Activated T-cell treated with anti-CD3 and anti-CD28 coated beads, Interleukin-2, amount 50 U/mL, for 24 hours (primary cell): Measurements from ENCODE around the gene LRMDA.

Experiments used
- DNase-seq: peaks from one replicate; pipeline ENCODE4 v3.0.0-alpha.2; 2020
- H3K27ac Mint-ChIP-seq: 2 replicates; pipeline ENCODE4 v1.8.0; 2020; ENCODE audit warnings: mild to moderate bottlenecking, mixed read lengths
- H3K27me3 Mint-ChIP-seq: 2 replicates; pipeline ENCODE4 v1.8.0; 2020; ENCODE audit warnings: mixed read lengths
- H3K36me3 Mint-ChIP-seq: 2 replicates; pipeline ENCODE4 v1.8.0; 2020; ENCODE audit warnings: low read depth, mixed read lengths
- H3K4me1 Mint-ChIP-seq: 2 replicates; pipeline ENCODE4 v1.8.0; 2020; ENCODE audit warnings: low read depth, mixed read lengths
- H3K4me3 Mint-ChIP-seq: 2 replicates; pipeline ENCODE4 v1.8.0; 2020; ENCODE audit warnings: mild to moderate bottlenecking, moderate library complexity, mixed read lengths
- H3K9me3 Mint-ChIP-seq: 2 replicates; pipeline ENCODE4 v1.8.0; 2020; ENCODE audit warnings: mixed read lengths

Gene LRMDA

GRCh38 chr10:76031099-76031498, 599.7 kb downstream of the LRMDA start:
- peaks cover 17% of the 10 kb centered on the region for H3K27me3 Mint-ChIP-seq
- no peaks in the 10 kb centered on the region for H3K36me3 Mint-ChIP-seq
- H3K27ac Mint-ChIP-seq, result no peak overlapping the region
- H3K4me1 Mint-ChIP-seq, result no peaks in the 10 kb centered on the region
- no peak overlapping the region for H3K4me3 Mint-ChIP-seq
- H3K9me3 Mint-ChIP-seq, result no peaks in the 10 kb centered on the region
- no peak for DNase-seq

- DNase-seq, result no peak
- Mint-ChIP-seq H3K36me3 (no peaks in the 10 kb centered on the region), H3K4me3 (no peak overlapping the region), H3K9me3 (no peaks in the 10 kb centered on the region), H3K27ac (no peak overlapping the region), H3K4me1 (no peaks in the 10 kb centered on the region), H3K27me3 (peaks cover 17% of the 10 kb centered on the region)
Measured at GRCh38 chr10:76031769-76032699, 600.6 kb downstream of the LRMDA start.

DNA sequence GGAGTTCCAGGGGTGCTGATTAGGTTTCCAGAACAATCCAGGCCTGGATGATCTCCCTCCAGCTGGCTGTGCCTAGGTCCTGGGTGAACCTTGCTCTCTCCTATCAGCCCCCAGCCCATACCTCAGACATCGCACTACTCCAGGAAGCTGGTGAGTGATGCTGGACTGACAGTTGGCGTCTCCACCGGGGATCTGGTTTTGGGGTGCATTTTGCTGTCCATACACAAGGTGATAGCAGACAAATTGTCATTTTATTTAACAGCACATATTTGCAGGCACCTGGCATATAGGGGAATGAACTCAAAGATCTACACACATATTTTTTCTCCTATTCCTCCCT, 601.2 kb downstream of the LRMDA start:
- Mint-ChIP-seq H3K9me3 (no peaks in the 10 kb centered on the region), H3K4me3 (no peak overlapping the region), H3K4me1 (no peaks in the 10 kb centered on the region), H3K36me3 (no peaks in the 10 kb centered on the region), H3K27me3 (peaks cover 17% of the 10 kb centered on the region), H3K27ac (no peak overlapping the region)
- DNase-seq, result no peak

GRCh38 chr10:76033457-76034196, 602.2 kb downstream of the LRMDA start:
- H3K36me3 Mint-ChIP-seq, result no peaks in the 10 kb centered on the region
- H3K27ac Mint-ChIP-seq, result no peak overlapping the region
- H3K4me3 Mint-ChIP-seq, result no peak overlapping the region
- DNase-seq, result no peak
- no peaks in the 10 kb centered on the region for H3K4me1 Mint-ChIP-seq
- H3K9me3 Mint-ChIP-seq, result peaks cover 3% of the 10 kb centered on the region
- H3K27me3 Mint-ChIP-seq, result peaks cover 17% of the 10 kb centered on the region

DNA sequence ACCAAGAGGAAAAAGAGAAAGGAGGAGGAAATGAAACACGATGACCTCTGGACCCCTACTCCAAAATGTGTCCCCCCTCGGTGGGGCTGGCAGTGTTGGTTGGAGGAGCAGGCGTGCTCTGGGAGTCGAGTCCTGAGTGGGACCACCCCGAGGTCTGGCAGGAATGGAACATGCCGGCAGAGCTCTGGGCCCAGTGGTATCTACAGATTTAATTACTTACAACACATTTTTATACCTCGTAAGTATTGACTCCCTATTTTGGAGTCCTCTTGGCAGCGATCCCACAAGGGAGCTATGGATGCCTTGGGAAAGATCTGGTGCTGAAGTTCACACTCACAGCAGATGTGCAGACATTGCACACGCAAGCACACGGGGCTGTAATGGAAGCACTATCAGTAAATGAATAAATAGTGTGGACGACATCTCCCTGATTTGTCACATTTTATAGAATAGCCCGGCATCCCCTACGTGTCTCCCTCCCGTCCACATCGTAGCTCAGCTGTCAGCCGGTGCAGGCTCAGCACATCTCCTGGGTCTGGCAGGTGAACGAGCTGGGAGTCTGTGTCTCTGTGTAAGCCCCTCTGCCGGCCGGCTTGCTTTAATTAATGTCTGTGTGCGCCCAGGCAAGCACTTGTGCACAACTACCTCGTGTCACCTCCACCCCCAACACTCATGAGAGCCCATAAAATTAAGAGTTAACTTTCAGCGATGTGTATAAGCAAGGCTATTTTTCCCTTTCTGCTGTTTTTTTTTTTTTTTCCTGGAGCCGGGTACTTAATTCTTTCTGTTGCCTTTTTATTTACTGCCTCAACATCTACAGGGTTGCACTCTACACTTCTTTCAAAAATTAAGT, 603.2 kb downstream of the LRMDA start:
- H3K27ac Mint-ChIP-seq, result no peak overlapping the region
- DNase-seq, result no peak
- H3K27me3 Mint-ChIP-seq, result peaks cover 17% of the 10 kb centered on the region
- H3K4me1 Mint-ChIP-seq, result no peaks in the 10 kb centered on the region
- no peak overlapping the region for H3K4me3 Mint-ChIP-seq
- peaks cover 7% of the 10 kb centered on the region for H3K9me3 Mint-ChIP-seq
- H3K36me3 Mint-ChIP-seq, result no peaks in the 10 kb centered on the region

DNA sequence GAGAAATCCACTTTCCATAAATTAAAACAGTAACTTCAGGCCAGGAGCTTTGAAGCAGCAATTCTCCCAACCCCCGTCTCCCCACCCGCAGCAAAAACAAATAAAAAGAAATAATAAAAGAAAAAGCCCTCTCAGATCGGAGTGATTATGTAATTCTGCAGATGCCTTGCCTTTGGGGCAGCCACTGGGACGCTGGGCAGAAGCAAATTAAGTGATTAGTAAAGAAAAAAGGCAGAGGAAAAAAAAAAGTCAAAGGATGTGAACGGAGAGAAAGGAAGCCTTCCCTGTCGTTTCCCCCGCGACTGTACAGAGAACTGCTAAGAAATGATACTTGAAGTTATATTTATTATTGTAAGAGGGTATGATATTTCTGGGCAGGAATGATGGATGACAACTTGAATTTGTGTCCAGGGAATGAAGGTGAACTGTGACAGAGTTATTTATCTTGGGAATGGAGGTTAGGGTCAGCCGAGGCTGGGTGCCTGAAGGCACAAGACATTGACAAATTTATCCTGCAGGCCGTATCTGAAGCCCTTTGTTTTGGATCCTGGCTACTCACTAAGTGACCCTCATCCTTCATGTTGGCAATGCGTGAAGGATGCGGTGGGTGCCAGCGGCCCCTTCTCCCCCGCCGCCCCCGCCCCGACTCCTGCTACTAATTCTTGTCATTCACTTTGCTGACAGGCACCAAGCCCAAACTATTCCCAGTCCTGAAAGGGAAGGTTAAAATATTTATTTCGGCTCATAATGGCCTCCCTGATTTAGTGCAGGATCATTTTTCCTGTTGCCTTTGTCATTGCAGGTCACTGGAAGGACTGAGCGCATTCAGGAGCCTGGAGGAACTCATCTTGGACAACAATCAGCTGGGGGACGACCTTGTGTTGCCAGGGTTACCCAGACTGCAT, 604.0 kb downstream of the LRMDA start:
- no peaks in the 10 kb centered on the region for H3K4me1 Mint-ChIP-seq

DNA sequence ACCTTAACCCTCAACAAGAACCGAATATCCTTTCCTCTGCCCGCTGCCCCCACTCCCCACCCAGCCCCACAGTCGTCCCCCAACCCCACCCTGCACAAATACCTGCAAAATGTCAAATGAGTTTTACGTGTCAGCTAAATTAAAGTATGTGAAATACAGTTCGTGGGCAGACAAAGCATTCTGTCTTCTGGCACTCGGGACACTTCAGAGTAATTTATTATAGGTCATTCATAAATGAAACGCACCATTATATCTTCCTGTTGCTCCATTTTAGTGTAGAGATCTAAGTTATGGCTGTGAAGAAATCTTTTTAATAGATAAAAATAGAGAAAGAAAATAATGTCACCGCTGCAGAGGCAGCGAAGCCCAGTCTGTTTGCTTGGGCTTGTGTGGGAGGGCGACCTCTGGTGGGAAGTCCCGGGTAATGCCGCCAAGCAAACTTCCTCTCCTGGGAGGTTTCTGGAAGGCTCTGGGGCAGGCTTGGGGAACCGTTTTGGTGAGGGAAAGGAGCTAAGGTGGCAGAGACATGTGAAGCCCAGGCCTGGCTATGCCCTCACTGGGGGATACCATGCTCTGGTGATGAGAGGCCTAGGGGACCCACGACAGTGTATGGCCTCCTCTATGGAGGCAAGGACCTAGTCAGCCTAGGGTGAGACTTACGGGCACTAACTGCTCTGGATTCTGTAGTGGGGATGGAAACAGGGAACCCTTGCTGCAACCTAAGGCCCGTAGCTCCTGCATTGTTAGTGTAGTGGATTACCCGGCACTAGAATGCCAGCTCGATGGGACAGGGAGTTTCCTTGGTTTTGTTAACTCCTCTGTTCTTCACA, 604.9 kb downstream of the LRMDA start:
- H3K4me3 Mint-ChIP-seq, result no peak overlapping the region
- peak; percentile 60 for DNase-seq
- H3K27ac Mint-ChIP-seq, result no peak overlapping the region

More for the DNA sequence above, 604.0 kb downstream of the LRMDA start:
- peaks cover 17% of the 10 kb centered on the region for H3K27me3 Mint-ChIP-seq
- DNase-seq, result no peak
- peaks cover 7% of the 10 kb centered on the region for H3K9me3 Mint-ChIP-seq
- H3K27ac Mint-ChIP-seq, result no peak overlapping the region
- H3K36me3 Mint-ChIP-seq, result no peaks in the 10 kb centered on the region
- H3K4me3 Mint-ChIP-seq, result no peak overlapping the region

GRCh38 chr10:76036962-76037361, 605.5 kb downstream of the LRMDA start:
- DNase-seq, result no peak
- H3K9me3 Mint-ChIP-seq, result peaks cover 7% of the 10 kb centered on the region
- H3K27ac Mint-ChIP-seq, result no peak overlapping the region
- no peaks in the 10 kb centered on the region for H3K4me1 Mint-ChIP-seq
- no peak overlapping the region for H3K4me3 Mint-ChIP-seq
- peaks cover 17% of the 10 kb centered on the region for H3K27me3 Mint-ChIP-seq
- H3K36me3 Mint-ChIP-seq, result no peaks in the 10 kb centered on the region

More for the DNA sequence above, 604.9 kb downstream of the LRMDA start:
- no peaks in the 10 kb centered on the region for H3K36me3 Mint-ChIP-seq
- H3K9me3 Mint-ChIP-seq, result peaks cover 7% of the 10 kb centered on the region
- no peaks in the 10 kb centered on the region for H3K4me1 Mint-ChIP-seq
- peaks cover 17% of the 10 kb centered on the region for H3K27me3 Mint-ChIP-seq

DNA sequence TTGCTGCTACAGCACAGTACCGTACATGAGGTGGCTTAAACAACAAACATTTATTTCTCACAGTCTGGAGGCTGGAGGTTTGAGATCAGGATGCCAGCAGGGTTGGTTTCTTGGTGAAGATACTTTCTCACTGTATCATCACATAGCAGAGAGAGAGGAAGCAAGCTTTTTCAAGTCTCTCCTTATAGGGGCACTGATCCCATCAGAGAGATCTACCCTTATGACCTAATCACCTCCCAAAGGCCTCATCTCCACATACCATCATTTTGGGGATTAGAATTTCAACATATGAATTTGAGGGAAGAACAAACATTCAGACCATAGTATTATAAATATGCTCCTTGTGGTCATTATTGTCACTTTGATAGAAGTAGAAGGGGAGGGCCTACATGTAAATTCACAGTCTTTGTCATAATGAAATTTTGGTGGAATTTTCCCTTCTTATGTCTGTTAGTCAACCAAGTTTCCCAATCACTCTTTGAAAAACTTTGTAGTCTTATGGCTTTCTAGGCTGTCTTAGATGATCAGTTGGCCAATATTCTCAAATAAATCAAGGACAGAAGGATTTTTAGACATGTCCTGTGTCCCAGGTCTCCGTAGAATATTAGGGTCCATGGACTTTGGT, 606.2 kb downstream of the LRMDA start:
- H3K36me3 Mint-ChIP-seq, result no peaks in the 10 kb centered on the region
- no peaks in the 10 kb centered on the region for H3K4me1 Mint-ChIP-seq
- peaks cover 7% of the 10 kb centered on the region for H3K9me3 Mint-ChIP-seq
- DNase-seq, result no peak
- no peak overlapping the region for H3K27ac Mint-ChIP-seq
- no peak overlapping the region for H3K4me3 Mint-ChIP-seq
- H3K27me3 Mint-ChIP-seq, result peaks cover 15% of the 10 kb centered on the region

DNA sequence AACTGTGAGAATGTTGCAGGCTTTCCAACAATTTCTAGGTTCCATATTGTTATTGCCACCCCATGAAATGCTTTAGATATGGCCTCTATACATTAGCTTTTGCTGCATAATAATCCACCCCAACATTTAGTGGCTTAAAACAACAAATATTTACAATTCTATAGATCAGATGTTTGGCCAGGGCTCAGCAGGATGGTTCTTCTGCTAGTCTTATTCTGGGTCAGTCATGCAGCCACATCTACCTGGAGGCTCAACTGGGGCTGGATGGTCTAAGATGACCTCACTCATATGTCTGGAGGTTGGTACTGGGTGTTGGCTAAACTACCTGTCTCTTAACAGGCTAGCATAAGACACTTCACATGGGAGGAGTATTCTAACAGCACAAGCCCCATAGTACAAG, 607.3 kb downstream of the LRMDA start:
- no peak overlapping the region for H3K4me3 Mint-ChIP-seq
- no peak overlapping the region for H3K27ac Mint-ChIP-seq
- peaks cover 7% of the 10 kb centered on the region for H3K9me3 Mint-ChIP-seq
- no peaks in the 10 kb centered on the region for H3K4me1 Mint-ChIP-seq
- no peaks in the 10 kb centered on the region for H3K36me3 Mint-ChIP-seq
- no peak for DNase-seq
- peaks cover 11% of the 10 kb centered on the region for H3K27me3 Mint-ChIP-seq

DNA sequence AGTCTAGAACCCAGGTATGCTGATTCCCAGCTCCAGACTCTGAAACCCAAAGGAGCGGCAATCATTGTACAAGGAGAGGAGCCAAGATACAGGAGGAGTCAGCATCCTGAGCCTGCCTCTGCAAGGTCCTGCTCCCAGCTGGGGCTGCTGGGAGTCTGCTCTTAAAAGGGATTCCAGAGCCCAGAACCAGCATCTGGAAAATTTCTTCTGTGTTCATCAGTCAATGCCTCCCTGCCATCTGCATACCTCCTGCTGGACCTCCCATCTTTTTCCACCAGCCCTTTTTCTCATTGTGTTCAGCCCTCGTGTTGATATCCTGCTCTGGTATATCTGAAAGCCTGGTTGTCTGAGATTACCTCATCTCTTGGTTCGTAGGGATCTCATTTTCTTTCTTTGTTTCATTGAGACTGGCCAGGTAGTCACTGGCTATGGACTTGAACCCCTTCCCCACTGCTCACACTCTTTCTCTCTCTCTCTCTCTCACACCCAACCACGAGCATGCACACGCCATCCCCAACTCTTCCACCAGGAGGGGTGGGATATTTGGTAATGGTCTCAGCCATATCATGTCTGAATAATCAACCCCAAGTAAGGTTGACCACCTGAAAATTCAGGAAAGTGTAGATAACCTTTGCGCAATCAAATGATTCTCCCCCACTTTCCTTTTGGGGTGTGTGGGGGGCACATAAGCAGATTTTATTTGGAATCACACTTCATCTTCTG, 608.8 kb downstream of the LRMDA start:
- Mint-ChIP-seq H3K27me3 (no peaks in the 10 kb centered on the region), H3K4me3 (no peak overlapping the region), H3K9me3 (peaks cover 7% of the 10 kb centered on the region), H3K27ac (no peak overlapping the region), H3K4me1 (no peaks in the 10 kb centered on the region), H3K36me3 (no peaks in the 10 kb centered on the region)
- DNase-seq, result no peak

GRCh38 chr10:76040830-76041220, 609.4 kb downstream of the LRMDA start:
- H3K4me3 Mint-ChIP-seq, result no peak overlapping the region
- no peaks in the 10 kb centered on the region for H3K4me1 Mint-ChIP-seq

More at GRCh38 chr10:76040830-76041220, 609.4 kb downstream of the LRMDA start:
- Mint-ChIP-seq H3K9me3 (peaks cover 7% of the 10 kb centered on the region), H3K27ac (no peak overlapping the region), H3K36me3 (no peaks in the 10 kb centered on the region), H3K27me3 (no peaks in the 10 kb centered on the region)
- no peak for DNase-seq
